GM19463 (cell line): Measurements from ENCODE around the gene PNKD.

Experiments used
- ATAC-seq: cut with Tn5 transposase; IDR thresholded peaks from one replicate; pipeline ENCODE4 v1.9.1; 2021; ENCODE audit warnings: mild to moderate bottlenecking, moderate library complexity; ENCODE audit not compliant: unreplicated experiment

Gene PNKD, protein sequence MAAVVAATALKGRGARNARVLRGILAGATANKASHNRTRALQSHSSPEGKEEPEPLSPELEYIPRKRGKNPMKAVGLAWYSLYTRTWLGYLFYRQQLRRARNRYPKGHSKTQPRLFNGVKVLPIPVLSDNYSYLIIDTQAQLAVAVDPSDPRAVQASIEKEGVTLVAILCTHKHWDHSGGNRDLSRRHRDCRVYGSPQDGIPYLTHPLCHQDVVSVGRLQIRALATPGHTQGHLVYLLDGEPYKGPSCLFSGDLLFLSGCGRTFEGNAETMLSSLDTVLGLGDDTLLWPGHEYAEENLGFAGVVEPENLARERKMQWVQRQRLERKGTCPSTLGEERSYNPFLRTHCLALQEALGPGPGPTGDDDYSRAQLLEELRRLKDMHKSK

GRCh38 chr2:218269900-218270720 lies at the start of gene PNKD, which contains the start of gene AAMP:
PNKD (plus strand) TSS chr2:218270519; CDS start chr2:218270536, 17 bp downstream.
AAMP (minus strand) TSS chr2:218270137; CDS start chr2:218270086, 51 bp downstream.
- ATAC-seq, result peak; percentile 87

- no peak for ATAC-seq
These were observed 49.3 kb upstream of the PNKD start for GRCh38 chr2:218221000-218221399.

- peak; percentile 17 for ATAC-seq
These were observed 47.3 kb upstream of the PNKD start for GRCh38 chr2:218223046-218223445.

- ATAC-seq, result no peak
These were observed 46.1 kb upstream of the PNKD start for GRCh38 chr2:218224186-218224585.

DNA sequence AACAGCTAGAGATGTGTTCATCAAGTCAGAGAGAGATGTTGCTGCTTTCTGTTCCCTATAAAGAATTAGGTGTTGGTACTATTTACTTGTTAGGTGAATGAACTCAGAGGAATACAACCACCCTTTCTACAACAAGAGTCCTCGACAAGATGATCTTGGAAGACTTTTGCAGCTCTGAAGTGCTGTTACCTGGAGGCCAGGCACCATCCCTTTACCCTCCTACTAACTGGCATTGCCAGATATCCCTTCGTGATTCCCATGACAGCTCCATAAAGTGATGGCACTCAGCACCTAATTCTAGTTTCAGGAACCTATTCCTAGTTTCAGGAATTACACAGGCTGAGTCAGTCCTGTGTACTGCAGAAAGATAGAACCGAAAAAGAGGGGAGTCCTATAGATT lies 43.4 kb upstream of the PNKD start:
- ATAC-seq, result no peak

DNA sequence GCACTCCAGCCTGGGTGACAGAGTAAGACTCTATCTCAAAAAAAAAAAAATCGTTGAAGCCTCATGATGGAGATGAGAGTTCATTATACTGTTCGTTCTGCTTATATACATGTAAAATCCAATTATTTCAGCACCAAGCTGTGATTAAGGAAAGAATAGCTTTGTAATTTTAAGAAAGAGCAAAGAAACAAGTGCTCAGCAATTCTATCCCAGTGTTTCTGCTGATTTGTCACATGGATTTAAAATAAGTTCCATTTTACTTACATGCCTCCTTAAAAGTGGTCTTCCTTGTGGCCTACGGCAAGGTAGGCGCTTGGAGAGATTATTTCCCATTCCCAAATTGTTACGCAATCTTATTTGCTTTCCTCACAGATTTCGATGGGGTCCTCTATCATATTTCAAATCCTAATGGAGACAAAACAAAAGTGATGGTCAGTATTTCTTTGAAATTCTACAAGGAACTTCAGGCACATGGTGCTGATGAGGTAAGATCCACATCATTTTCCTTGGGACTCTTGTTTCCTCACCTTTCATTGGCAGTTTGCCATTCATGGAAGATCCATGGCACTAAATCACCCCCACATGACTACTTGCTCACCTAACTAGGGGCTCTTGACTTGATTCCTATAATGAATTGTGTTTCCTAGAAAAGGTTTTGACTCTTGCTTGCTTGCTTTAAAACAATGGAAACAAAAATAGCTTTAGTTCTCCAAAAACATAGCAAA lies 41.8 kb upstream of the PNKD start:
- ATAC-seq, result no peak

DNA sequence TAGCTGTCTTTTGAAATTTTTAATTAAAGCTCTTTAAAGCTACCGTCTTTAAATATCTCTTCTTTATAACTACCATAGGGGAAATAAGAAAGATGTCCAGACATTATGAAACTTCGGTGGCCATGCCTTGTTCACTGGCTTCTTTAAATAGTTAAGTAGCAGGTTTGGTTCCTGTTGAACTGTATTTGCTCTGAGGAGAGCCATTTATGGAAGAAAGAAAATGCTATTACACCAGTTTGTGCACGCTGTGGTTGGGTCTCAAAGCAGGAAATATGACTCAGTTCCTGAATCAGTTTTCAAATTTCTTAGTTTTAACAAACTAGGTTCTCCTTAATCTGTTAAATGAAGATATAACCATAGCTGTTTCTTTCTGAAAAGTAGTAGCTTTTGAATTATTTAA lies 41.1 kb upstream of the PNKD start:
- ATAC-seq, result peak; percentile 83

DNA sequence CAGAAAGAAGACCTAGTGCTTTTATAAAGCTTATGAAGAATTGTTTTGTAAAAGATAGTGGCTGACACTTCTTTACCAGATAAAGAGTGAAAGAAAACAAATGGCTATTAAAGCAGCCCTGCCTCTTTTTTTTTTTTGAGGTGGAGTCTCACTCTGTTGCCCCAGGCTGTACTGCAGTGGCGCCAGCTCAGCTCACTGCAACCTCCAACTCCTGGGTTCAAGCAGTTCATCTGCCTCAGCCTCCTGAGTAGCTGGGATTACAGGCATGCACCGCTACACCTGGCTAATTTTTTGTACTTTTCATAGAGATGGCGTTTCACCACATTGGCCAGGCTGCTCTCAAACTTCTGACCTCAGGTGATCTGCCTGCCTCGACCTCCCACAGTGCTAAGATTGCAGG lies 40.5 kb upstream of the PNKD start:
- no peak for ATAC-seq

DNA sequence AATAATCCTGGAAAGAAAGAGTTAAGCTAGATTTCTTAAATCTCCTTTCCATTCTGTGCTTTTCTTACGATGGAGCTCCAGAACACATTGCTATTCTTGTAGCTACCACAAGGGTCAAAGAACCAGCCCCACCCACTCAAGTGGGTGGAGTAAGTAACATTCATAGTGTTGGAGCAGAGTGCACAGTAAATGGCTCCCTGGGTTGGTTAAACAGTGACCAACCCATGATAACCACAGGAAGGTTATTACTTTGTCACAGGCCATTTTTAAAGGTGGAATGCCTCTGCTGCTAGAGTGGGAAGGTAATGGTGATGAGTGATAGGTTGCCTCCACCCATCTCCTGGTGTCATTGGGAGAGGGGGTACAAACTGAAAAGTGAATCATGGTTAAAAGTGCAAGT lies 39.4 kb upstream of the PNKD start:
- peak; percentile 72 for ATAC-seq

- ATAC-seq, result no peak
These were observed 36.8 kb upstream of the PNKD start for GRCh38 chr2:218233543-218233942.

DNA sequence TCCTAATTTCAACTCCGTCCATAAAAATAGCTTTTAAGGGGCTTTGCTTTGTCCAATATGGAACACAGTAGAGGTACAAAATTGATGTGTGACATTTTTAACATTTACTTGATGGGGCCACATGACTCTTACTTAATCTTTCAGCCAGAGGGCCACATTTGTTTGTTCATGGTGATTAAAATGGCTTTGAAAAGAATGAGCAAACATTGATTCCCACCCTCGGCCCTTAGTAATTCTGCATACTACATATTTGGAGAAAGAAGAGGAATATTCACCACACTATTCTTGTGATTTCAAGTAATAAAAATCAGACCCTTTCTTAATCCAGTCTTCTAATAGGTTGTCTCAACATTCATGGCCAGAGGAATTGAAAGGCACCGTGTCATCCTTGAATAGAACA lies 35.8 kb upstream of the PNKD start:
- ATAC-seq, result no peak

- no peak for ATAC-seq
These were observed 35.3 kb upstream of the PNKD start for GRCh38 chr2:218235017-218235416.

DNA sequence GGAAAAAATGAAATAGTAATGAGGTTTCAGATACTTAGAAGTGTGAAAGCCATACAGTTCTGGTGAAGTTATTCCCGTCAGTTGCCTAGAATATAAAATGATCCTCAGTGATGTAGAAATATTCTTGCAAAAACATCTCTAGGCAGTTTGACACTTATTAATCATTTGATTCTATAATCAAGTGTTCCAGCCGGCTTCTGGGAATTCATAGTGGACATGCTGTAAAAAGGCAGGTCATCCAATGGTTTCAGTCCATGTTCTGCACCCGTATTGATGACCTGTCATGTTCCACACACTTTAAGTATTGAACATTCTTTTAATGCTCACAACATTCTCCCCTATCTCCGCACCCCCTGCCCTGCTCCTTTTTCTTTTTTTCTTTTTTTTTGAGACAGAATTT lies 33.5 kb upstream of the PNKD start:
- ATAC-seq, result no peak

- ATAC-seq, result no peak
These were observed 31.4 kb upstream of the PNKD start for GRCh38 chr2:218238887-218239286.

DNA sequence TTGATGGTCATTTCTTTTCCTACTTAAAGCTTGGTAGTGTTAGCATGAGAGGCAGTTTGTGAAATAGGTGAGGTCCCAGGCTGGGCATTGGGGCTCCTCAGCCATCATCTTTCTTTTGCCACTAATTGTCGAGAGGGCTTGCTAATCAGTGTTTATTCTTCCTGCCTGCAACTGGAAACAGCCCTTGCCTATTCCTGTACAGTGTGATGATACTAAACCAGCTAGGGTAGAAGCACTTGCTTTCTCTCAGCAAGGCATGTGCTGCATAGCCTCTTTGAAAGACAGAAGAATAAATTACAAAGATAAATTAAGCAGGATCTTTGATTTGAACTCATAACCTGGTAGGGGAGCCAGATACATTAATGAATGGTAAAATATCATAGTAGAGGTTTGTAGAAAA lies 26.1 kb upstream of the PNKD start:
- no peak for ATAC-seq

- ATAC-seq, result no peak
These were observed 25.7 kb upstream of the PNKD start for GRCh38 chr2:218244665-218245064.

DNA sequence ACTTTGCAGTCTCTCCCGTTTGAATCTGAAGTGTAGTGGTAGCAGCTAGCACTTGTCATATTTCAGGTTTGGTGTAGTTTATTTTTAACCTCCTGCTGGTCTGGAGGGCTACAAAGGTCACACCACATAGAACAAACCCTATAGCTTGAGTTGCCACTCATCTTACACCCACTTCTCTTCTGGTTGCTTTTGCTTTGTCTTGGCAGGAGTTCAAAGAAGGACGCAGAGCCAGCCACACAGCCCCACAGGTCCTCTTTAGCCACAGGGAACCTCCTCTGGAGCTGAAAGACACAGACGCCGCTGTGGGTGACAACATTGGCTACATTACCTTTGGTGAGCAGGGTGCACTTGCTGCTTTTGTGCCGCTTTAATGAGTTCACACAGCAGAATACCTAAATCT lies 25.1 kb upstream of the PNKD start:
- no peak for ATAC-seq

GRCh38 chr2:218249691-218250090 lies 20.6 kb upstream of the PNKD start:
- ATAC-seq, result no peak

DNA sequence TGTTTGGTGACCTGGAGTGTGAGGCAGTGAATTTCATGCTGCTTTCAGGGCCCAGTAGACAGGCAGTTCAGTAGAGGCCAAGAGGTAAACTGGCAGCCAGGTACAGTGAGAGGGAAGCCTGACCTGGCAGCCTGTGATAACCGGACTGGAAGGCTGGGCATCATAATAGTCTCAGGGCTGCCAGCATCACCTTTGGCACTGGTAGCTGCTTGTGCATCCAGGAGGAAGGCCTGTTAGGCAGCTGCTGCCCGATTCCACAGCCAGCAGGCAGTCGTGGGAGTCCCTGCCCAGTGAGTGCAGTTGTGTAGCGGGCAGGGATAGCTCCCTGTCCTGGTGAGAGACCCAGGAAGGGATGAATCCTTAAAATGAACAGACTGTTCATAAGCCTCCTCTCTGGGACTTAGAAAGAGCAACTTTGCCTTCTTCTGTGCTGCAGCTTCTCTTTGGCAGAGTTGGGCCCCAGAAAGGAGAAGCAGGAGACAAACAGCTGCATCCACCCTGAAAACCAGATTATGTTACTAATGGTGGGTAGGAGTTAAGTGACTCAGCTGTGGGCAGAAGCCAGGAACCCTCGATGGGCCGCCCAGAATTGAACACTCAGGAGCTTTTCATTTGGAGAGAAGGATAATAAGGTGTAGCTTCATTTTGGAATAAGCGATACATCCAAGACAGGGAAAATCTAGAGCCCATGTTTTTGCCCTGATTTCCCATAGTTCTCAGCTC lies 17.6 kb upstream of the PNKD start:
- no peak for ATAC-seq

- no peak for ATAC-seq
These were observed 17.1 kb upstream of the PNKD start for GRCh38 chr2:218253232-218253625.

- ATAC-seq, result no peak
These were observed 14.9 kb upstream of the PNKD start for GRCh38 chr2:218255446-218255845.
